ENCODE measurements around the gene PPARA. TPM values are rescaled to one million over a fixed set of nuclear protein-coding genes. Genes with fewer than 3 reads are reported as not detected.

The PPARA gene
- total RNA-seq, 8 experiments from 2014 or later, result 0.38 to 15.1 (median 4.5) TPM

DNA sequence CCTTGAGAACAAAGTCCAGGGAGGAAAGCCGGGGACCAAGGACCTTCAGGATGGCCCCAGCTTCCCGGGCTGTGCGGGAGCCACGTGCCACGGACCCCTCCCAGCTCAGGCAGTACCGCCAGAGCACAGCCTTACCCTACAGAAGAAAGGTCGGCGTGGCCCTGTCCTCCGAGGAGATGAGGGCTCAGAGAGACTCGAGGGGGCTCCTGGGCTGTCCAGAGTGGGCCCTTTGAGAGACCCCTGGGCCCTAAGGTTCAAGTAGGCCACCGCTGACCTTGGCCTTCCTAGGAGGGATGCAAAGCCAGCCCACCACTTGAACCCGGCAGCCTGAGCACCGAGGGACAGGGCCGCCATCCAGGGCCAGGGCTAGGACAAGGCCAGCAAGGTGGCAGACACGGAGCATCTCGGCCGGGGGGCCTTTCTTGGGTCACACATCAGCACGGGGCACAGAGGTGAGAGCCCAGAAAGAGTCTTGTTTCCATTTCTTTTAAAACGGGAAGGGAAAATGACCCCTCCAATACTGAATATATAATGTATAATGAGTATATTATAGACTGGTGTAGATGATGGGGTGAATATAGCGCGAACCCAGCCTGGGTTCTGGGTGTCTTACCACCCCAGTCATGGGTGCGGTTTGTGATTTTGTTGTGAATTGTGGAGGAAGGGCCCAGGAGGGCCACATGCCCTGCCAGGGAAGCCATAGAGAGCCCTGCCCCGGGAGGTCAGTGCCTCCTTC, 34.4 kb upstream of the PPARA start:
- no peak overlapping the region for H3K4me3 ChIP-seq
- WGBS, 10 experiments, result 0 to 89% (median 60%) methylated on average over 1 to 9 of the region's 23 CpGs; no CpG with 5 or more reads in 5 of the 10 experiments
- peak in 2 of 8 experiments; percentile 0 to 2 for ATAC-seq (replicated peaks in 6 of 8)
- peaks cover 10 to 14% of the 10 kb centered on the region in 2 donors for H3K4me1 ChIP-seq (replicated peaks in 1 of 2)
- in situ Hi-C loops (cut with MboI; ENCODE audit: low pct_unique_long_range_greater_than_20kb in 2 of 9, low sequenced_read_pairs in 9 of 9, unreplicated experiment in 9 of 9), result loop anchor here in 7 of 9 experiments (10.0 to 25.0 kb wide), 6 partner anchors 101 to 446 kb away; partner anchors contain the start of gene CELSR1 (in 1 of the 7)
- H3K27ac ChIP-seq, result no peak overlapping the region

DNA sequence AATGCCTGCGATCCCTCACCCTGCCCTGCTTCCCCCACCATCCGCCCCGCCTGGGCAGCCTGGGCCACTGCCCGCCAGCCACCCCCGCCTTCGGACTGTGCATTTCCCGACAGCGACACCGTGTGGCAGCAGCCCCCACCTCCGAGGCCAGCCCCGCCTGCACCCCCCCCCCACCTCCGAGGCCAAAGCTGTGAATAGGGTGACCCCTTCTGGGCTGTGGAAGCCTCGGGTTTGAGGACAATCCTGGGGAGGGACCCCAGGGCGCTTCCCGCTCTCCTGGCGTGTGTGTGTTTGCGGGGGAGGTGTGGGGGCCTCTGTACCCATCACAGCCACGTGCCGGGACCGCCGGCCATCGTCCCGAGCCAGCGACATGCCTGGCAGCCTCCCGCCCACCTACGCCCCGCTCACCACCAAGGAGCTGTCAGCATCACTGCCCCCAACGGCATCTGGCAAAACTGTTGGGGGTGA, 33.8 kb upstream of the PPARA start:
- Histone ChIP-seq H3K4me3 (no peak overlapping the region), H3K4me1 (replicated peaks in 1 of 2) (peaks cover 10 to 14% of the 10 kb centered on the region in 2 donors), H3K27ac (no peak overlapping the region)
- ATAC-seq (replicated peaks in 6 of 8), result peak; percentile 46 to 85 (median 76)
- 0 to 17% (median 0%) methylated on average over 1 to 12 of the region's 28 CpGs; no CpG with 5 or more reads in 7 of the 10 experiments for WGBS, 10 experiments
- in situ Hi-C loops (cut with MboI; ENCODE audit: low pct_unique_long_range_greater_than_20kb in 2 of 9, low sequenced_read_pairs in 9 of 9, unreplicated experiment in 9 of 9), result loop anchor here in 7 of 9 experiments (10.0 to 25.0 kb wide), 6 partner anchors 102 to 446 kb away; partner anchors contain the start of gene CELSR1 (in 1 of the 7)

DNA sequence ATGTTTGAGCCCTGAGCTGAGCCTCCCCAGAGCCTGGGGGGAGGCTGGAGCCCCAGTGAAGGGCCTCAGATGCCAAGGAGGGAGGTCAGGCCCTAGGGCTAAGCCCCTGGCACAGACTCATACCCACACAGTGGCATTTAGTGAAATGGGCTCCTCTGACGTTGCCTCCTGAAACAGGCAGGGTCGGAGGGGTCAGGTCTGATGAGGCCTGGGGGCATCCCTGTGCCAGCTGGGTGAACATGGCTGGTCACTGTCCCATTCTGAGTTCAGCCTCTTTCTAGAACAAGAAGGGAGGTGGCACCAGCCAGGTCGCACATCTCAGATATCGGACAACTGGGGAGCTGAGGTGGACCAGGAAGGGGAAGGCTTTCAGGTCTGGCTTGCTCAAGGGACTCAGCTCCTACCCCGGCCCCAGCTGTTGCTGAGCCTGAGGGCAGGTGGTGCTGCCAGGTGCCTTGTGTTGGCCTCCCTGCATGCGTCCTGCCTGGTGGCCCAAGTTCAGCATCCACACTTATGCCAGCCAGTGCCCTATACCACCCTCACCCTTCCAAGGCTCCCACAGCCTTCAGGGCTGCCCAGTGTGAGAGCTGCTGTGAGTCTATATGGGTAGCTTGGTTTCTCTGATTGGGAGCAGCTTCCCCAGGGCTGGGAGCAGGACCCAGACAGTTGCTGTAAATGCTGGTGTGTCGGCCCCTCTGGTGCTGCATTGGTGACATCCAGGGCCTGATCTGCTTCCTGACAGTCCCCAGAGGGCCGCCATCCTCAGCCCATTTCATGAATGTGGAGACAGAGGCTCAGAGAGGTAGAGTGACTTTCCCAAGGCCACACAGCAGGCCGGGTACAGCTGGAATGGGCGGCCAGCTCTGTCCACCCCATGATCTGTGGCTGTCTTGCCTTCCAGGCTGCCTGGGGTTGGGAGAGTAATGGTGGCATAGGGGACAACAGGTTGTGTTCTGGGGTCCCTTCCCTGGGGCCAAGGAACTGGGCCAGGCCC, 32.8 kb upstream of the PPARA start:
- Histone ChIP-seq H3K27ac (no peak overlapping the region), H3K4me1 (replicated peaks in 1 of 2) (peaks cover under 1 to 4% of the 10 kb centered on the region in 2 donors), H3K4me3 (no peak overlapping the region)
- no peak for ATAC-seq (replicated peaks in 6 of 8)
- in situ Hi-C loops (cut with MboI; ENCODE audit: low pct_unique_long_range_greater_than_20kb in 2 of 9, low sequenced_read_pairs in 9 of 9, unreplicated experiment in 9 of 9), result loop anchor here in 7 of 9 experiments (10.0 to 25.0 kb wide), 6 partner anchors 103 to 445 kb away; partner anchors contain the start of gene CELSR1 (in 1 of the 7)
- WGBS, 10 experiments, result 20 to 100% (median 73%) methylated on average over 1 of the region's 10 CpGs; no CpG with 5 or more reads in 6 of the 10 experiments

DNA sequence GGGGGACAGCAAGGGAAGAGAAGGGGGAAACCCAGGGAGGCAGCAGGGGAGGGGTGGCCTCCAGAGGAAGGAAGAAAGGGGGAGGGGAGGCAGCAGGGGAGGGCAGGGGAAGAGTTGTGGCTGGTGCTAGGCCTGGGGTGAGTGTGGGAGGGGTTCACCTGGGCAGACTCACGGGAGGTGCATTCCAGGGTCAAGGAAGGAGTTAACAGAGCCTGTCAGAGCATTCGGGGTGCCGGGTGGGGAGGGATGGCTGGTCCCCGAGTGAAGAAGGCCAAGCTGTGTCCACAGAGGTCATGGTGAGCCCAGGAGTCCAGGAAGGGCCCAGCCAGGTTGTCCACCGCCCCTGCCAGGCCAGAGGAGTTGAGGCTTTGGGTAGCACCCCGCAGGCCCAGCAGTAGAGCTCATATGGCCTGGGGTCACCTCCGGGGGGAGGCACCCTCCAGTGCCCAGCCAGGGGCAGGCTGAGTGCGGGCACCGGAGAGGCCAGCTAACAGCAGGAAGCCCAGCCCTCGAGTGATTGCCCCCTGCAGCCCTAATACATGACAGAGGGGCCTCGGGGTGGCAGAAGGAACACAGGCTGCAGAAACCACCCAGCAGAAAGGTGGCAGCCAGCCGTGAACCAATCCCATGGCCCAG, 31.1 kb upstream of the PPARA start:
- H3K4me3 ChIP-seq, result no peak overlapping the region
- in situ Hi-C loops (cut with MboI; ENCODE audit: low pct_unique_long_range_greater_than_20kb in 2 of 9, low sequenced_read_pairs in 9 of 9, unreplicated experiment in 9 of 9), result loop anchor here in 7 of 9 experiments (10.0 to 25.0 kb wide), 6 partner anchors 104 to 443 kb away; partner anchors contain the start of gene CELSR1 (in 1 of the 7)
- H3K4me1 ChIP-seq (replicated peaks in 1 of 2), result peaks cover 0 to 5% of the 10 kb centered on the region in 2 donors
- no peak for ATAC-seq (replicated peaks in 6 of 8)
- H3K27ac ChIP-seq, result no peak overlapping the region
- WGBS, 10 experiments, result 30 to 40% methylated on average over 1 to 2 of the region's 12 CpGs; no CpG with 5 or more reads in 8 of the 10 experiments

DNA sequence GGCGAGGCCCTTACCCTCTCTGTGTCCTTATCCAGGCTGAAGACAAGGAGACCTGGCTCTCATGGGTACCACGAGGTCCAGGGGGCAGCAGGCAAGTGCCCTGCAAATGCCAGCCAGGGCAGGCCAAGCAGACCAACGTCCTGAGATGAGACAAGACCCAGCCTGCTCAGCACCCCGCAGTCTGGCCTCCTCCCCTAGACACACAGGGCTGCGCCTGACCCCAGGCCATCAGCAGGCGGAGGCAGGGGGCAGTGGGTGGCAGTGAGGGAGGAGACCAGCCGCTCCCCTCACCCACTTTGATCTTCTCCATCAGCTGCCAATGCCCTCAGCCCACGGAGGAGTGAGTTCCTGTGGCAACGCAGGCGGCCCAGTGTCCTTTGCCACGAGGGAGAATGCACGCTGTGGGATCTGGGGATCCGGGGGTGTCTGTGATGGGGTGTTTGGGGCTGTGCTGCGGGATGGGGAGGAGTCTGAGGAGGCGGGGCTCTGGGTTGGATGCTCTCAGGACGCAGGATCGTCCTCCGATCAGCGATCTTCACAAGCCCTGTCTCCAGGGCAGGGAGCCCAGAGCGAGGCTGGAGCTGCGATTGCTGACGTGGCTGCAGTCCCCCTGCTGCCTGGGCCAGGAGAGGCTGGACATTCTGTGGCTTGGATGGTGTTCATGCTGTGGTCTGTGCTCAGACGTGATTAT, 30.5 kb upstream of the PPARA start:
- in situ Hi-C loops (cut with MboI; ENCODE audit: low pct_unique_long_range_greater_than_20kb in 2 of 9, low sequenced_read_pairs in 9 of 9, unreplicated experiment in 9 of 9), result loop anchor here (5.0 to 25.0 kb wide), 9 partner anchors 105 to 442 kb away; partner anchors contain the start of gene CELSR1 (in 1 of the 9)

DNA sequence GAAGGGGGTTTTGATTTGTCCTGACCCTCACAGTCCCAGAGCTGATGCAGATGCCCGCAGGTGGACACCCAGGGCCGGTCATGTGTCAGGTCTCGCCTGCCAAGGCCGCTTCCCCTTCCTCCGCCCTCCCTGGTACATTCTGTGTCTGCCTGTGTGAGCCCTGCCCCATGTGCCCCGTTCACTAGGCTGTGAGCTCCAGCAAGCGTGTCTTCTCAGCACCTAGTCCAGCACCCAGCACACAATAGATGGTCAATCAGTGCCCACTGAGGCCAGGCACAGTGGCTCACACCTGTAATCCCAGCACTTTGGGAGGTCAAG, 29.9 kb upstream of the PPARA start:
- Histone ChIP-seq H3K27ac (no peak overlapping the region), H3K4me1 (replicated peaks in 1 of 2) (peaks cover 0 to 5% of the 10 kb centered on the region in 2 donors), H3K4me3 (no peak overlapping the region)
- peak in 2 of 8 experiments; percentile 0 to 1 for ATAC-seq (replicated peaks in 6 of 8)
- in situ Hi-C loops (cut with MboI; ENCODE audit: low pct_unique_long_range_greater_than_20kb in 2 of 9, low sequenced_read_pairs in 9 of 9, unreplicated experiment in 9 of 9), result loop anchor here (5.0 to 25.0 kb wide), 6 partner anchors 108 to 442 kb away; partner anchors contain the start of gene CELSR1 (in 1 of the 9)
- 0 to 87% (median 60%) methylated on average over 1 to 5 of the region's 7 CpGs; no CpG with 5 or more reads in 5 of the 10 experiments for WGBS, 10 experiments

More for the DNA sequence above, 30.5 kb upstream of the PPARA start:
- H3K4me1 ChIP-seq (replicated peaks in 1 of 2), result peaks cover 0 to 5% of the 10 kb centered on the region in 2 donors
- ATAC-seq (replicated peaks in 6 of 8), result peak; percentile 2 to 50 (median 26)
- no peak overlapping the region for H3K27ac ChIP-seq
- 0 to 60% (median 20%) methylated on average over 1 of the region's 23 CpGs; no CpG with 5 or more reads in 6 of the 10 experiments for WGBS, 10 experiments
- no peak overlapping the region for H3K4me3 ChIP-seq

DNA sequence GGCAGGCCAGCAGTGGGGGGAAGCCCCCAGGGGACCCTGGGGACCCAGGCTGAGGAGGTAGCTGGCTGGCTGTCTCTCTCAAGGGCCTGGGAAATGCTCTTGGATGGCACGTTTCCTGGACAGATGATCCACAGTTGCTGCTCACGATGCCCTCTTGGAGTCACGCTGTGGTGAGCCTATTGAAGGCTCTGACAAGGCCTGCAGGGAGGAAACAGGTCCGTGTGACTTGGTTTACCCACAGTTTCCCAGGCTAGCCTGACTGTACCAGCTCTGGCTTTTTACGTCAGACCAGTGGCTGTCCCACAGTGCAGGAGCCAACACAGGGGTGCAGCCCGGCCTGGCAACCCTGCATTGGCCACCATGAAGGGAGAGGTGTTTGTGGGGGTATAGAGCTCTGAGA, 29.2 kb upstream of the PPARA start:
- in situ Hi-C loops (cut with MboI; ENCODE audit: low pct_unique_long_range_greater_than_20kb in 2 of 9, low sequenced_read_pairs in 9 of 9, unreplicated experiment in 9 of 9), result loop anchor here (5.0 to 25.0 kb wide), 6 partner anchors 109 to 441 kb away; partner anchors contain the start of gene CELSR1 (in 1 of the 9)
- Histone ChIP-seq H3K4me3 (no peak overlapping the region), H3K27ac (no peak overlapping the region), H3K4me1 (replicated peaks in 1 of 2) (peaks cover 0 to 5% of the 10 kb centered on the region in 2 donors)
- no peak for ATAC-seq (replicated peaks in 6 of 8)
- 60% methylated on average over 1 of the region's 6 CpGs; no CpG with 5 or more reads in 7 of the 10 experiments for WGBS, 10 experiments

DNA sequence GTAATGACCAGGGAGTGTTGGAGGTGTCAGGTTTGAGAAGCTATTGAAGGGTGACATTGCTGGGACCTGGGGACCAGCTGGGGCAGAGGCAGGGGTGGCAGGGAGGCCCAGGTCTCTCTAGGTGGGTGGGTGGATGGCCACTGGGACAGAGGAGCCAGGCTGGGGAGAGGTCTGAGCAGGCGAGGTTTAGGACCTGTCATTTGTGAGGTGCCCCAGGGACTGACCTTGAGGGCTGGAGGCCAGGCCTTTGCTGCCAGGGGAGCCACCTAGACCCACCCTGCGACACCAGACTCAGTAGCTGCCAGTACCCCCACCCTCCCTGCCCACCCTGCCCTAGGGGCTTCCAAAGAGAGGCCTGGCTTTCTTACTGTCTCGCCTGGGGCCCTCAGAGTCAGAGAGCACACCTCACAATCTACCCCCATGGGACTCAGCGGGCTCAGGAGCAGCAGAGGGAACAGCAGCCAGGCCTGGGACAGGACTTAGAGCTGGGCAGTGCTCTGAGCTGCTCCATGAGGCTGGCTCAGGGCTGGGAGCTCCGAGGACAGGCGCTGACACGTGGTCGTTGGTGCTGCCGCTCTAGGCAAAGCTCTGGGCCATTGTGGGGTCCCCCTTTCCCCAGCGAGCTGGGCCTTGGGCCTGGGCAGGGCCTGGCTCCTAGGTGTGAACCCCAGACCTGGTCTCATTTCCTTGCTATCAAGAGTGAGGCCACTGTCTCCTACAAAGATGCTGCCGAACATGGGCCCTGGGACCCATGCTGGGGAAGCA, 28.6 kb upstream of the PPARA start:
- 0 to 80% (median 77%) methylated on average over 1 to 4 of the region's 11 CpGs; no CpG with 5 or more reads in 7 of the 10 experiments for WGBS, 10 experiments

DNA sequence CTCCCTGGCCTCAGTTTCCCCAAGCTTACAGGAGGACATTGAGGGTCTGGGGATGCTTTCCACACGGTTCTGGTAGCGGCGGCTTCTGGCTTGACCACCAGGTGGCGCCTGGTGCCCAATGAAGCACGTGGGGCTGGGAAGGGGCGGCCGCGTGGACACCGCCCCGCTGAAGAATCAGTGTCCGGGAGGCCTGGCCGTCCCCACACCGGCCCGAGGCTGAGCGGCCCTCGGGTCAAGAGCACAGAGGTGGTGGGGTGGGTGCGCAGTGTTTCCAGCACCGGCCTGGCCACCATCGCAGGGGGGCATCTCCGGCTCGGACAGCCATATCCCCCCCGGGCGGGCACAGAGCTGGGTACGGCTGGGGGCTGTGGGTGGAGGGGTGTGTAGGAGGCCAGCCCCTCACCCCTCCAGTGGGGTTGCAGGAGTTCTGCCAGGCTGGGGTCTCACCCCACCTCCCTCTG, 27.8 kb upstream of the PPARA start:
- ATAC-seq (replicated peaks in 6 of 8), result peak; percentile 45 to 76 (median 68)
- in situ Hi-C loops (cut with MboI; ENCODE audit: low pct_unique_long_range_greater_than_20kb in 2 of 9, low sequenced_read_pairs in 9 of 9, unreplicated experiment in 9 of 9), result loop anchor here (5.0 to 25.0 kb wide), 6 partner anchors 110 to 440 kb away; partner anchors contain the start of gene CELSR1 (in 1 of the 9)
- no peak overlapping the region for H3K27ac ChIP-seq
- WGBS, 10 experiments, result 0 to 20% methylated on average over 1 of the region's 24 CpGs; no CpG with 5 or more reads in 8 of the 10 experiments
- peaks cover 0 to 5% of the 10 kb centered on the region in 2 donors for H3K4me1 ChIP-seq (replicated peaks in 1 of 2)
- no peak overlapping the region for H3K4me3 ChIP-seq

More for the DNA sequence above, 28.6 kb upstream of the PPARA start:
- no peak for ATAC-seq (replicated peaks in 6 of 8)
- H3K4me3 ChIP-seq, result no peak overlapping the region
- H3K4me1 ChIP-seq (replicated peaks in 1 of 2), result peaks cover 0 to 5% of the 10 kb centered on the region in 2 donors
- H3K27ac ChIP-seq, result no peak overlapping the region
- in situ Hi-C loops (cut with MboI; ENCODE audit: low pct_unique_long_range_greater_than_20kb in 2 of 9, low sequenced_read_pairs in 9 of 9, unreplicated experiment in 9 of 9), result loop anchor here (5.0 to 25.0 kb wide), 6 partner anchors 109 to 441 kb away; partner anchors contain the start of gene CELSR1 (in 1 of the 9)

DNA sequence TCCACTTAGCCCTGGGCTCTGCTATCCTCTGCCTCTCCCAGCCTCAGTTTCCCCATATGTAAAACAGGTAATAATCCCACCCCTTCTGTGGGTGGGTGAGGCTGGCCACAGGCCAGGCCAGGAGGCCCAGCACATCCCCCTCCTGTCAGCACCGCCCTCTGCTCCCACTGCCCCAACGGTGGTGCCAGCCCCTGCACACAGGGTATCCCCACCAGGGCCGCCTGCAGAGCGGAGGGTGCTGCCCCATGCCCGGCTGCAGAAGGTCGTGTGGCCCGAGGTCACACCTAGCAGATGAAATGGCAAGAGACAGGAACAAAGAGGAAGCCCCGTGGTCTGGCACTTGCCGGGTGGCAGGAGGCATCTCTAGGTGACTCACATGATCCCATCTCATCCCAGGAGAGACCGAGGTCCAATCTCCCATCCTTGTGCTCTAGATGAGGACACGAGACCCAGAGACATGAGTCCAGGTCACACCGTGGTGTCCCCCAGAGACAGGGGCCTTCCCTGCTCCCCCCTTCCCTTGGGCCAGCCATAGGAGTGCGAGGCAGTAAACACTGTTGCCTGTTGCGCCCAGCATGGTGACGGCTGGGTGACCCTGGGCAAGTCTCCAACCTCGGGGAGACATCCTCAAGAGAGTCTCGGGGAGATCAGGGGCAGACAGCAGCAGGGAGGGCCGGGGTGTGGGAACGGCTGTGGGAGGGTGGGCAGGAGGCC, 27.2 kb upstream of the PPARA start:
- ATAC-seq (replicated peaks in 6 of 8), result no peak

More for the DNA sequence above, 27.2 kb upstream of the PPARA start:
- H3K4me1 ChIP-seq (replicated peaks in 1 of 2), result peaks cover 0 to 5% of the 10 kb centered on the region in 2 donors
- no peak overlapping the region for H3K27ac ChIP-seq
- 34 to 100% (median 76%) methylated on average over 1 to 7 of the region's 19 CpGs; no CpG with 5 or more reads in 6 of the 10 experiments for WGBS, 10 experiments
- in situ Hi-C loops (cut with MboI; ENCODE audit: low pct_unique_long_range_greater_than_20kb in 2 of 9, low sequenced_read_pairs in 9 of 9, unreplicated experiment in 9 of 9), result loop anchor here (5.0 to 25.0 kb wide), 6 partner anchors 111 to 439 kb away; partner anchors contain the start of gene CELSR1 (in 1 of the 9)
- H3K4me3 ChIP-seq, result no peak overlapping the region
